HG02571 (cell line): ENCODE measurements around the gene KBTBD12.

Experiments
- ATAC-seq: cut with Tn5 transposase; IDR thresholded peaks from one replicate; pipeline ENCODE4 v1.9.1; 2021; ENCODE audit warnings: mild to moderate bottlenecking, moderate library complexity; ENCODE audit not compliant: unreplicated experiment

Gene KBTBD12

DNA sequence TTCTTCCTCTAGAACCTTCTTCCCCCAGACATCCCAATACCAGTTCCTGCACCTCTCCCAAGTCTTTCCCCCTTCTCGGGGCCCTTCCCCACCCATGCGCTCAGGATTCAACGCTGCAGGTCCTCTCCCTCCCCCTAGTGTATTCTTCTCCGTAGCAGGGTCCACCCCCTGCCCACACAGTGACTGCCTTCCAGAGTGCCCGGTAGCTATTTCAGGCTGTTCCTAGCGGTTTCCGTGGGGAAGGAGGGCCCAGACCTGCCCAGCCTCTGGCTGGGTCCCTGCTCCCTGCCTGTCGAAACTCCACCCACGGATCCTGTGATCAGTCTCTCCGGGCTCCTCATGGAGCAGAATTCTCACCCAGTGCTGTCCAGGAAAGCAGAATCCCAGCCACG is 92.0 kb downstream of the KBTBD12 start:
- no peak for ATAC-seq

DNA sequence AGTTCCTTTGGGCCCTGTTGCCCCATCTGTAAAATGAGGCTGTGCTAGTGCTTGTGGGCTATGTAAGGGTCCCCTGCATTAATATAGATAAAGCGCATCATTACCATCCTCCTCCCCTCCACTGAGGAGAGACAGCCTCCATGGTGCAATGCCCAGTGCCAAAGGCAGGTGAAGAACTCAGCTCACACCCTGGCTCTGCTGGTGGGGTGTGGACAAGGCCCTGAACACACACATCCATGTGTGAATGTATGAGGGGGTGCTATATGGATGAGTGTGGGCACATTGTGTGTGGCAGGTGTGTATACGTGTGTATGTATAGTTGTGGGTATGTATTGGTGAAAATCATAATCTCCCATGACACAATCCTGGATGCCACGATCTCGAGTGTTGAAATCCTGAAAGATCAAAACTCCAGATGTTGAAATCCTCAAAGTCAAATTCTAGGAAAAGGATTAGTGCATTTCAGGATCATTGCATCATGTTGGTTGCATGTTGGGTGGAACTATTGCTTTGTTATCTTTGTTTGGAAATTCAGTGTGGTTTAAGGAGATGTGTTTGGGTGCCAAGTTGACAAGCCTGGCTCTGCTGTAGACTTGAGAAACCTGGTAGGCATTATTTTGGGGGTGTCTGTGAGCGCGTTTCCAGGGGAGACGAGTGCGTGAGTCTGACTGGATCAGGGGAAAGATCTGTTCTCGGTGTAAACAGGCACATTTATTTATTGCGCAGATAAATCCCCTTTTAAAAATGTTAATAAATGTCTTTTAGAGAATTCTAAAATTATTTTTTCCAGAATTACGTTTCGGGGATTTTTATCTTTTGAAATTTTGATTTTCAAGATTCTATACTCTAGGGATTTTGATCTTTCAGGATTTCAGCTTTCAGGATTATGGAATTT is 95.2 kb downstream of the KBTBD12 start:
- ATAC-seq: no peak

GRCh38 chr3:128011140-128011539 is 96.1 kb downstream of the KBTBD12 start:
- ATAC-seq: no peak

DNA sequence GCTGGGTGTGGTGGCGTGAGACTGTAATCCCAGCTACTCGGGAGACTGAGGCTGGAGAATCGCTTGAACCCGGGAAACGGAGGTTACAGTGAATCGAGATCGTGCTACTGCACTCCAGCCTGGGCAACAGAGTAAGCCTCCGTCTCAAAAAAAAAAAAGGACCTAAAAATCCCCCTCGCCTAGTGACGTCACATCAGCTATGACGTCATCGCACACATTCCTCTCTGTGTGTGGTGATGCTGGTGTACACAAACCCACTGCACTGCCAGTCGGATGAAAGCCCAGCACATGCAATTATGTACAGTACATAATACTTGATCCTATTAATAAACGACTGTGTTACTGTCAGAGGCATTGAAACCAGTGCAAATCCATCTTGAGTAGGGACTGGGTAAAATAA is 97.0 kb downstream of the KBTBD12 start:
- no peak for ATAC-seq

DNA sequence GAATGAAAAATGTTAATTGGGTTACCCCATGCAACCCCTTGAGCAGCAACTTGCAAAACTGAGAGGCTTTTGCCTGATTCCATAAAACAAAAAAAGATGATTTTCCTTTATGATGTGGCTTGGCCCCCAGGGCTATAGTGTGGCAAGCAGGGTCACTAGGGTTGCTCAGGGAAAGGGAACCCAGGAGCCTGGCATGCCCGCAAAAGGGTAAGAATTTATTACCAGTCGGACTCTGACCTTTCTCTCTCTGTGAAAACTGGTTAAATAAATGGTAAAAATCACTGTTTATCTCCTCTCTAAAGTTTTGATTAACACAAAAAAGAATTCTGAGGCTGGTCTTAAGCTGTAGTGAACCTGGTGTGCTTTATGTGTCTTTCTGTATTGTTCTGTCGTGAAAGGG is 99.5 kb downstream of the KBTBD12 start:
- no peak for ATAC-seq

DNA sequence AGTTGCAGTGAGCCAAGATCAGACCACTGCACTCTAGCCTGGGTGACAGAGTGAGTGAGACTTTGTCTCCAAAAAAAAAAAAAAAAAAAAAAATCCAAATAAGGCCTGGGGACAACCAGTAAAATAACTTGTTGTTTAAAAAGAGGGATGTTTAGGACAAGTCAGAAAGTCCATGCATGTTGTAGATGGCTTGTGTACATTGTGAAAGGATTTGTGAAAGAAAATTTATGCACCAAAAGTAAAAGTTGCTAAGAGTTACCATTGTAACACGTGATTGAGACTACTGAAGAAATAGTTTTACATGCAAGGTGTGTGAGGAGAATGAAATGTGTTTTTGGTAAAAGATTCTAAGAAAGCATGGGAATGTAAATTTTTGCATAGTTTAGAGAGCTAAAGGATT is 101.5 kb downstream of the KBTBD12 start:
- no peak for ATAC-seq

DNA sequence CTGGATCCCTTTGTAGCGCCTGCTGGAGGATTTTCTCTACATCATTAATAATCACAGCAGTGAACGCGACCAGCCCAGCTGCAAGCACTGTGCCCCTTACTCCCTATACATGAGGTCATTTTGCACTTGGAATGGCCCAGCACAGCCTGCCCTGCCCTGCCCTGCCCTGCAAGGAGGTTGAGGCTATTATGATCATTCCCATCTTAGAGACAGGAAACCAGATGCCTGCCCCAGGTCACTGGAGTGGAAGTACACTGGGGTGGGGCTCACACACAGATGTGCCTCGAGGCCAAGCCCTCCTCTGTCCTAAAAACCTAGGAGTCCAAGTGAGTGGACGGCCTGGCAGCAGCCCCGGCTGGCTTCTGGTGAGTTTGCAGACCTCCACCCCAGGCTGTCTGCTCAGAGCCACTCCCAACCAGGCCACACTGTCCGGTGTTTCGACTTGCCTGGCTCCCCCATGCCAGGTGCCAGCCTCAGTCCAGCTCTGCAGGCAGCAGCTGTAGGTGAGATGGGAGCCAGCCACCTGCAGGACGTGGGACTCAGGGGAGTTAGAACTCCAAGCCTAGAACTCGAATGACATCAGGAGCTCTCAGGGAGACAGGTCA is 106.8 kb downstream of the KBTBD12 start:
- no peak for ATAC-seq

- ATAC-seq: no peak
Measured at GRCh38 chr3:128033102-128033501, 118.1 kb downstream of the KBTBD12 start.

DNA sequence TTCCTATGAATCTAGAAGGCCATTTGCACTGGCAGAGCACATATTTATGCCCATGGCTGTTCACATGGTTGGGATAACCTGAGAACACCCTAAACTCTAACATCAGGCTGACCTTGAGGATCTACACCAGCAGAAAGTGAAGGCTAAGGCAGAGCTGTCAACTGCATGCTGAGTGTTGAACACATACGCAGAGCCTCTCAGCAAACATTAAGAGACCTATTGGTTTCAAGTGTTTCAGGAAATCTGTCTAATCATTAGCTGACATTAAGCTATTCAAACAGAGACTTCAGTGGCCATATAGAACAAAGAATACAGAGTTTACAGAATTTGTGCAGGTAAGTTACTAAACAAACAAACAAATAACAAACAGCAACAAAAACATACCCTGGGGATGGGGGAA is 121.1 kb downstream of the KBTBD12 start:
- ATAC-seq: no peak
